GM23248 (cell line): Measurements from ENCODE around the gene PDCD7.

Experiments
- EZH2 ChIP-seq: fragments of 200-600 bp; sonication (generic); IDR thresholded peaks from 2 replicates; pipeline ENCODE4 v1.6.1; 2018; ENCODE audit warnings: antibody characterized with exemption, mild to moderate bottlenecking; ENCODE audit not compliant: insufficient read depth, poor library complexity, severe bottlenecking
- EZH2phosphoT487 ChIP-seq: fragments of 200-600 bp; sonication (generic); IDR thresholded peaks from 2 replicates; pipeline ENCODE4 v1.6.1; 2018; ENCODE audit warnings: antibody characterized with exemption, moderate library complexity, mild to moderate bottlenecking, low read depth; ENCODE audit not compliant: insufficient read depth

DNA sequence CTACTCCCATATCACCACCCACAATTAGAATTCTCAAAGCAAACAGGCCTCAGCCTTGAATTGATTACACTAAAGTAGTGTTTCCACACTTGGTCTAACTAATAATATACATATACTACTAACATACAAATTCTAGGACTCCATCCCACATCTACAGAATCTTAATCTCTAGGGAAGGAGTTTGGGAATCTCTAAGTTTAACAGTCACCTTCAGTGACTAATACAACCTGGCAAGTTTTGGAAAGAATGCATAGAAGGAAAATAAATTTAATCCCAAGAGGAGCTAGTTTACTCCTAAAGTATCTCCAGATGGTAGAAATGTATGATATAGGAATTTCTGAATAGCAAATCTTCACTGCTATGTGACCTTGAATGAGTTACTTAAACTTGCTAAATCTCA is 42.4 kb upstream of the PDCD7 start:
- TF ChIP-seq EZH2phosphoT487 (no peak), EZH2 (no peak)
